Erythroblast (primary cell): Measurements from ENCODE around the gene RBM15B.

ENCODE experiments used
- GATA1 ChIP-seq: IDR thresholded peaks from 2 replicates; pipeline ENCODE4 v1.6.1; 2011; ENCODE audit warnings: low read depth, mild to moderate bottlenecking, control low read depth, low read length, moderate library complexity
- POLR2A ChIP-seq: IDR thresholded peaks from 2 replicates; pipeline ENCODE4 v1.6.1; 2011; ENCODE audit warnings: mild to moderate bottlenecking, low read length

DNA sequence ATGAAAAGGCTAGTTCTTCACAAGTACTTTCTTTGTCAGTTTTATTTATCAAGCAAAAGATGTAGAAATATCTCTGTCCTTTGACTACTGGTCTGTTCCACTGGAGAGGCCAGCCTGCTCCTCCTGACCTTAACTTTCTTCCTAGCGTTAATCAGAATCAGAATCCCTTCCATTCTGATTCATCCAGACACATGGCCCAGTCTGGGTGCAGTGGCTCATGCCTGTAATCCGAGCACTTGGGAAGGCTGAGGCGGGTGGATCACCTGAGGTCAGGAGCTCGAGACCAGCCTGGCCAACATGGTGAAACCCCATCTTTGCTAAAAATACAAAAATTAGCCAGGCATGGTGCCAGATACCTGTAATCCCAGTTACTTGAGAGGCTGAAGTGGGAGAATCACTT, 38.0 kb upstream of the RBM15B start:
- TF ChIP-seq POLR2A (no peak), GATA1 (no peak)
